ENCODE data around the gene ATP2B2.

- no peak for TF ChIP-seq CTCF (IDR thresholded peaks at IDR 0.05)
- TF ChIP-seq EZH2 (IDR thresholded peaks at IDR 0.05; ENCODE audit: borderline replicate concordance, insufficient read depth, low read depth, low read length, poor library complexity, severe bottlenecking): no peak
These were observed 176.8 kb downstream of the ATP2B2 start for GRCh38 chr3:10328460-10329071.

Measured in B cell (primary cell).